ENCODE measurements around the gene GPR137. TPM values are rescaled to one million over a fixed set of nuclear protein-coding genes. Genes with fewer than 3 reads are reported as not detected.

Gene GPR137
- total RNA-seq, 3 donors from 2014 or later (not counting 1 experiment from before 2014, with no cell fraction given) = 29.1 to 61.3 (median 34.4) TPM

DNA sequence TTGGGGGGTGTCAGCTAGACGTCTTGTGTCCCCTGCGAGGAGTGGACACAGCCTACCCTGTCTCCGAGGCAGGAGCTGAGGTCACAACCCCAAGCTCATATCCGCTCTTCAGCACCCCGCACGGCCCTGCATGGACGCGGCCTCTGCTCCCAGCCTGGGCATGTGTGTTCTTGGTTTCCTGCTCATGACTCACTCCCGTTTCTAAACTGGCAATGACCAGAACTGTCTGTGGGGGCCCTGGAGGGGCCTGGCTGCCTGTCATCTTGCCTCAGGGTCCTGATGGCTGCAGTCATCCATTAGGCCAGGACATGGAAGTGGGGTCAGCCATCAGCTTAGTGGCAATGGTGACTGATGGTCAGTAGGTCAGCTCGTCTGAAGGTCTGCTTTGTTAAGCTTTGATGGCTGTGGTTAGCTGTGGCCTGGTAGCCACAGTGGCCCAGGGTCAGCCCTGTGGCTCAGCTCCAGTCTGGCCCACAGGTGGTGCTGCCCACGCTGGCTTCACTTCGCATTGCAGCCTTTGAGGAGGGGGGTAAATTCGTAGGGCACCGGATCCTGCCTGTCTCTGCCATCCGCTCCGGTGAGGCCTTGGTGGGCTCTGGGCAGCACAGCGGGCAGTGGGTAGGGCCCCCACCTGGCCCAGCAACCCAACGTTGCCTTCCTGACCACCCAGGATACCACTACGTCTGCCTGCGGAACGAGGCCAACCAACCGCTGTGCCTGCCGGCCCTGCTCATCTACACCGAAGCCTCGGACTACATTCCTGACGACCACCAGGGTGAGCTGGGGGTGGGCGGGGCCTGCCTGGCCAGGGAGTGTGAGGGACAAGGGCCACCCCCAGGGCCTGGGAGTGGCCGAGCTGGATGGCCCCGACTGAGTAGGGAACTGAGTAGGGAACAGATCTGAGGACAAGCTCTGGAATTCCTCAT lies 22.4 kb upstream of the GPR137 start:
- no peaks in the 10 kb centered on the region for H3K36me3 ChIP-seq (ENCODE audit: control insufficient read depth, insufficient read depth, low read length)
- Mint-ChIP-seq H3K4me1 (peaks cover 8 to 17% of the 10 kb centered on the region in 2 donors), H3K27me3 (ENCODE audit: low read depth in 2 of 2) (no peaks in the 10 kb centered on the region), H3K27ac (no peak overlapping the region), H3K4me3 (no peak overlapping the region), H3K36me3 (no peaks in the 10 kb centered on the region), H3K9me3 (no peaks in the 10 kb centered on the region)
- peaks cover 10% of the 10 kb centered on the region for H3K4me1 ChIP-seq (ENCODE audit: control insufficient read depth, insufficient read depth, low read length)
- TF ChIP-seq, protein P1, sequence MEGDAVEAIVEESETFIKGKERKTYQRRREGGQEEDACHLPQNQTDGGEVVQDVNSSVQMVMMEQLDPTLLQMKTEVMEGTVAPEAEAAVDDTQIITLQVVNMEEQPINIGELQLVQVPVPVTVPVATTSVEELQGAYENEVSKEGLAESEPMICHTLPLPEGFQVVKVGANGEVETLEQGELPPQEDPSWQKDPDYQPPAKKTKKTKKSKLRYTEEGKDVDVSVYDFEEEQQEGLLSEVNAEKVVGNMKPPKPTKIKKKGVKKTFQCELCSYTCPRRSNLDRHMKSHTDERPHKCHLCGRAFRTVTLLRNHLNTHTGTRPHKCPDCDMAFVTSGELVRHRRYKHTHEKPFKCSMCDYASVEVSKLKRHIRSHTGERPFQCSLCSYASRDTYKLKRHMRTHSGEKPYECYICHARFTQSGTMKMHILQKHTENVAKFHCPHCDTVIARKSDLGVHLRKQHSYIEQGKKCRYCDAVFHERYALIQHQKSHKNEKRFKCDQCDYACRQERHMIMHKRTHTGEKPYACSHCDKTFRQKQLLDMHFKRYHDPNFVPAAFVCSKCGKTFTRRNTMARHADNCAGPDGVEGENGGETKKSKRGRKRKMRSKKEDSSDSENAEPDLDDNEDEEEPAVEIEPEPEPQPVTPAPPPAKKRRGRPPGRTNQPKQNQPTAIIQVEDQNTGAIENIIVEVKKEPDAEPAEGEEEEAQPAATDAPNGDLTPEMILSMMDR (IDR thresholded peaks at IDR 0.05) = no peak
- 91% methylated on average over 29 of the region's 29 CpGs for WGBS (ENCODE audit: insufficient coverage)
- no peaks in the 10 kb centered on the region for H3K9me3 ChIP-seq (ENCODE audit: control insufficient read depth, insufficient read depth, low read length)
- no peak overlapping the region for H3K27ac ChIP-seq (ENCODE audit: low read length)
- DNase-seq (no peak), ATAC-seq (no peak)
- H3K27me3 ChIP-seq (ENCODE audit: control insufficient read depth, insufficient read depth, low read length) = no peaks in the 10 kb centered on the region
- intact Hi-C loops (cut with micrococcal nuclease) = no loop called here
- H3K4me3 ChIP-seq (ENCODE audit: low read length) = no peak overlapping the region

DNA sequence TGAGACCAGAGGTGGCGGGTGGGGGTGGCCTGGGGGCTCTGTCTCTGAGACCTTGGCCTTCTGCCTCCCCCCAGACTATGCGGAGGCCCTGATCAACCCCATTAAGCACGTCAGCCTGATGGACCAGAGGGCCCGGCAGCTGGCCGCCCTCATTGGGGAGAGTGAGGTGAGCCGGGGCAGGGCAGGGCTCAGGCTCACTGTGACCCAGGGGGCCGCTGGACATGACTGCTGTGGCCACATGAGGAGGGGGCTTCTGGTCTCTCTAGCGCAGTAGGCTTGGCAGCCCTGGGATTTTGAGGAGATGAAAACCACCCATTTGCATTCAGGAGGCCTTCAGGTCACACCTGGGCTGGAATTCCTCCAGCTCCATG lies 21.7 kb upstream of the GPR137 start:
- H3K27ac Mint-ChIP-seq = no peak overlapping the region
- TF ChIP-seq, protein P1 (IDR thresholded peaks at IDR 0.05) = no peak
- H3K9me3 Mint-ChIP-seq = no peaks in the 10 kb centered on the region
- H3K4me1 Mint-ChIP-seq = peaks cover 15 to 23% of the 10 kb centered on the region in 2 donors
- Histone ChIP-seq H3K4me3 (ENCODE audit: low read length) (no peak overlapping the region), H3K36me3 (ENCODE audit: control insufficient read depth, insufficient read depth, low read length) (no peaks in the 10 kb centered on the region), H3K27ac (ENCODE audit: low read length) (no peak overlapping the region), H3K27me3 (ENCODE audit: control insufficient read depth, insufficient read depth, low read length) (no peaks in the 10 kb centered on the region), H3K9me3 (ENCODE audit: control insufficient read depth, insufficient read depth, low read length) (no peaks in the 10 kb centered on the region), H3K4me1 (ENCODE audit: control insufficient read depth, insufficient read depth, low read length) (peaks cover 16% of the 10 kb centered on the region)
- DNase-seq (no peak), ATAC-seq (no peak)
- no peaks in the 10 kb centered on the region for H3K36me3 Mint-ChIP-seq
- H3K4me3 Mint-ChIP-seq = no peak overlapping the region
- intact Hi-C loops (cut with micrococcal nuclease) = no loop called here
- no peaks in the 10 kb centered on the region for H3K27me3 Mint-ChIP-seq (ENCODE audit: low read depth in 2 of 2)
- WGBS (ENCODE audit: insufficient coverage) = 97% methylated on average over 8 of the region's 8 CpGs

DNA sequence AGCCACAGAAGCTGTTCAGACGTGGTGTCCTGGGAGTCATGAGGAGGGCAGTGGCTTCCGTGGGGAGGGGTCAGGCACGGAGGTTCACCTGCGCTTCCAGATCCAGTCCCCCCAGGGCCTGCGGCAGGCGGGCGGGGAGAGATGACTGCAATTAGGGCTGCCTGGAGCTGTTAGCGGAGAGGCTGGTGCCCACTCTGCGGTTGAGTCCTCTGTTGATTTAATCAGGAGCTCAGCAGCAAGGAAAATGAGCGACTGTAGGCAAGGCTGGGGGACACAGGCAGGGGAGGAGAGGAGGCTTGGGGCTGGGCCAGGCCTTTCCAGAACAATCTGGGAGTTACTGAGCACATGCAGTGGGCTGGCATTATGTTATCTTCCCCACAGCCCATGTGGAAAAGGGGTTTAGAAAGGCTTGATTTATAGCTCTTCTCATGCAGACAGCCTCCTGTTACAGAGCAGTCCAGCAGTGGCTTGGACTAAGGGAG lies 21.2 kb upstream of the GPR137 start:
- H3K27me3 Mint-ChIP-seq (ENCODE audit: low read depth in 2 of 2) = no peaks in the 10 kb centered on the region
- H3K4me1 Mint-ChIP-seq = peaks cover 19 to 25% of the 10 kb centered on the region in 2 donors
- WGBS (ENCODE audit: insufficient coverage) = 95% methylated on average over 10 of the region's 10 CpGs
- DNase-seq (no peak), ATAC-seq (no peak)
- intact Hi-C loops (cut with micrococcal nuclease) = no loop called here
- H3K27ac ChIP-seq (ENCODE audit: low read length) = no peak overlapping the region
- no peaks in the 10 kb centered on the region for H3K27me3 ChIP-seq (ENCODE audit: control insufficient read depth, insufficient read depth, low read length)
- H3K4me1 ChIP-seq (ENCODE audit: control insufficient read depth, insufficient read depth, low read length) = peaks cover 19% of the 10 kb centered on the region
- H3K9me3 ChIP-seq (ENCODE audit: control insufficient read depth, insufficient read depth, low read length) = no peaks in the 10 kb centered on the region
- no peak overlapping the region for H3K4me3 ChIP-seq (ENCODE audit: low read length)
- H3K36me3 Mint-ChIP-seq = no peaks in the 10 kb centered on the region
- no peak overlapping the region for H3K4me3 Mint-ChIP-seq
- no peak overlapping the region for H3K27ac Mint-ChIP-seq
- TF ChIP-seq, protein P1 (IDR thresholded peaks at IDR 0.05) = no peak
- H3K9me3 Mint-ChIP-seq = no peaks in the 10 kb centered on the region
- H3K36me3 ChIP-seq (ENCODE audit: control insufficient read depth, insufficient read depth, low read length) = no peaks in the 10 kb centered on the region

All from natural killer cell (primary cell).